Aorta (tissue), 5 donors: Measurements from ENCODE around the gene TMEM141. TPM values are rescaled to one million over a fixed set of nuclear protein-coding genes. Genes with fewer than 3 reads are reported as not detected.
A peak's percentile ranks its signal among the peaks of the same experiment; 100 is the strongest.
"Not testable (repeated sequence)": the region's sequence is repeated elsewhere in the genome, so short reads cannot be mapped to it uniquely, and the experiment has no call there.

Source experiments
- ATAC-seq: fragments of 200-7000 bp; cut with Tn5 transposase; one replicate; pipeline ENCODE4 v1.9.1; 2022; ENCODE audit warnings: moderate library complexity; ENCODE audit not compliant: low FRiP score
- DNase-seq, 2 donors: peaks; one replicate each; pipeline ENCODE4 v3.0.0-alpha.2; 2020
- H3K27ac ChIP-seq, 2 donors: one replicate each; pipeline ENCODE4 v1.5.1; 2013; ENCODE audit warnings: low read length in 2 of 2, mild to moderate bottlenecking in 2 of 2, moderate library complexity in 2 of 2, control low read depth in 1 of 2, inconsistent platforms in 1 of 2, low read depth in 1 of 2
- H3K27me3 ChIP-seq, 2 donors: one replicate each; pipeline ENCODE4 v1.6.1; 2013; ENCODE audit warnings: control low read depth in 1 of 2, low read length in 1 of 2, mild to moderate bottlenecking in 1 of 2, moderate library complexity in 1 of 2; ENCODE audit not compliant: insufficient read depth in 2 of 2, control insufficient read depth in 1 of 2
- H3K36me3 ChIP-seq, 2 donors: one replicate each; pipeline ENCODE4 v1.6.1; 2013; ENCODE audit warnings: control low read depth in 1 of 2, low read length in 1 of 2, mild to moderate bottlenecking in 1 of 2; ENCODE audit not compliant: insufficient read depth in 2 of 2, control insufficient read depth in 1 of 2
- H3K4me1 ChIP-seq, 2 donors: one replicate each; pipeline ENCODE4 v1.6.1; 2013; ENCODE audit warnings: low read length in 2 of 2, control low read depth in 1 of 2, mild to moderate bottlenecking in 1 of 2, moderate library complexity in 1 of 2; ENCODE audit not compliant: insufficient read depth in 2 of 2, control insufficient read depth in 1 of 2
- H3K4me3 ChIP-seq, 2 donors: one replicate each; pipeline ENCODE4 v1.5.1; 2013; ENCODE audit warnings: low read length in 2 of 2, control low read depth in 1 of 2, mild to moderate bottlenecking in 1 of 2
- H3K9me3 ChIP-seq: one replicate; pipeline ENCODE4 v1.6.1; 2013; ENCODE audit warnings: mild to moderate bottlenecking, low read length; ENCODE audit not compliant: control insufficient read depth
- WGBS, 2 donors: extraction: QIAGEN DNeasy Blood & Tissue Kit; methylation state at CpG; one replicate each; pipeline ENCODE4 v1.1.7; 2013; 5-methylcytosine and 5-hydroxymethylcytosine counted together
- intact Hi-C, 2 donors: fragments of 100-400 bp; cut with DNase I; formaldehyde crosslinking; loops; one replicate each; pipeline versions ENCODE4 v1.14.2 to v1.15.0; 2022
- polyA plus RNA-seq, 2 donors: library from polyadenylated mRNA; stranded (reverse); fragments of 200-250 nt; gene quantifications; one replicate each; pipeline ENCODE4 v1.2.3, GENCODE V29; 2013
- total RNA-seq, 2 donors: library from RNA; stranded (reverse); fragmentation: NEBNext Ultra II Directional; extraction: Animal tissue kit (Norgen Biotek cat#: 25700); gene quantifications; one replicate each; pipeline ENCODE4 v1.2.1, GENCODE V29; 2021
- donor health status: healthy with polysubstance abuse.
- donor health status: Bipolar disorder and iron deficiency.
- donor health status: DM: no; HTN: no; CAD: no.
- donor health status: DM: no; HTN: no; CAD: no.
- donor health status: DM: yes; HTN: yes; CAD: no.

TMEM141 gene
- total and polyA plus RNA-seq, 4 donors, result 26.6 to 95.8 (median 42.0) TPM

DNA sequence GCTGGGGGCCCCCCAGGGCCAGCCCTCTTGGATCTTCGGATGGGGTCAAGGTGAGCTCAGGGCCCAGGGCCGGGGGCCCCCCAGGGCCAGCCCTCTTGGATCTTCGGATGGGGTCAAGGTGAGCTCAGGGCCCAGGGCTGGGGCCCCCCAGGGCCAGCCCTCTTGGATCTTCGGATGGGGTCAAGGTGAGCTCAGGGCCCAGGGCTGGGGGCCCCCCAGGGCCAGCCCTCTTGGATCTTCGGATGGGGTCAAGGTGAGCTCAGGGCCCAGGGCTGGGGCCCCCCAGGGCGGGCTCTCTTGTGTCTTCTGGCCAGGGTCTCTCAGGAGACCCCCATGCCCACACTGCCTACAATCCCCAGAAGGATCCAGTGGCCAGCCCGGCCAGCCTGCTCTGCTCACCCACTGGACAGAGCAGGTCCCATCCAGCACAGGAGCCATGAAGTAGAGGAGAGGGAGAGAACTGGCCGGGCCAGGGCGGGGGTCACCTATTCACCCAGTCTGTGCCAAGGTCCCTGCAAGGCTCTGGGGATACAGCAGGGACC, 11.9 kb downstream of the TMEM141 start:
- ATAC-seq, intact Hi-C loops: not testable (repeated sequence)

DNA sequence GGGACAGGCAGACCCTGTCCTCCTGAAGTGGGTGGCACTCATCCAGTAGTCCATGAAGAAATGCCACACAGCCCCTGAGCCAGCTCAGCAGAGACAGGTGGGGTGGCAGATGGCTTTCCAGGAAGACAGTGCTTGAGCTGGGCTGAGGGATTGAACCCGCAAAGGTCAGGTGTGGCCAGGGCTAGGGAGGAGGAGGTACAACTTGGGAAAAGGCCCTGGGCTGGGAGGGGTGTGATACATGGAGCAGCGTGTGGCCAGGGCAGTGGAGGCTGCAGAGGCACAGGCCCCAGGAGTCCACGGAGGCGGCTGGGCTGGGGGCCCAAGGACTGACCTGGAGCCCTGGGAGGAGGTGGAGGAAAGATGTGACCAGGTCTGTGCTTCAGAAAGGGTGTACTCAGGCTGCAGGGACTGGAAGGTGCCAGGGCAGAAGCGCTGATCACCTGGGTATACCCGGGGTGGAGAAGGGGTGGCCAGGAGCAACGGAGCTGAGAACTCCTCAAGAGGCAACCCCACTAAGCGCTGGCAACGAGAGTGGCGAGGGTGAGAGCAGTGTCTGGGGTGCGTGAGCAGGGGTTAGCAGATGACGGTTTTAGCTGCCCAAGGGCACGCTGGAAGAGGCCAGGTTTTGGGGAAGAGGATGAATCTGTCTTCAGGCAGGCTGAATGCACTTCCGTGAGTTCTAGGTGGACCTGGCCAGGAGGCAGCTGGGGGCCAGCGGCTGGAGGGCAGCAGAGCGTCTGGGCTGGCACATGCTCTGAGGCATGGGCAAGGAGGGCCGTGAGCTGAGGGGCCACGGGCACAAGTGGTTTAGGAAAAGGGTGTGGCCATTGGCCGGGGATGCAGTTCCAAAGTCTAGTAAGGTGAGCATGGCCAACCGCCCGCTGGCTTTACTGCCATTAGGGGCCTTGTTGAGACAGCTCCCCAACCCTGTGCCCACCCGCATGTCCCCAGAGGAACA, 12.7 kb downstream of the TMEM141 start:
- DNase-seq, result peak in 1 of 2 donors; percentile 75
- intact Hi-C loops, result no loop called here
- WGBS, 2 donors, result 95 to 96% methylated on average over 22 of the region's 22 CpGs
- Histone ChIP-seq H3K4me1 (no peaks in the 10 kb centered on the region), H3K27ac (no peak overlapping the region), H3K36me3 (no peaks in the 10 kb centered on the region), H3K9me3 (no peaks in the 10 kb centered on the region), H3K27me3 (peaks cover 0 to 2% of the 10 kb centered on the region in 2 donors), H3K4me3 (no peak overlapping the region)
- ATAC-seq, result no peak

More for the DNA sequence above, 11.9 kb downstream of the TMEM141 start:
- H3K27me3 ChIP-seq, H3K27ac ChIP-seq, H3K9me3 ChIP-seq, H3K4me3 ChIP-seq, H3K4me1 ChIP-seq, H3K36me3 ChIP-seq: not testable (repeated sequence)
- WGBS, 2 donors, result 94 to 95% methylated on average over 7 to 8 of the region's 9 CpGs
- DNase-seq, result peak in 1 of 2 donors; percentile 54

DNA sequence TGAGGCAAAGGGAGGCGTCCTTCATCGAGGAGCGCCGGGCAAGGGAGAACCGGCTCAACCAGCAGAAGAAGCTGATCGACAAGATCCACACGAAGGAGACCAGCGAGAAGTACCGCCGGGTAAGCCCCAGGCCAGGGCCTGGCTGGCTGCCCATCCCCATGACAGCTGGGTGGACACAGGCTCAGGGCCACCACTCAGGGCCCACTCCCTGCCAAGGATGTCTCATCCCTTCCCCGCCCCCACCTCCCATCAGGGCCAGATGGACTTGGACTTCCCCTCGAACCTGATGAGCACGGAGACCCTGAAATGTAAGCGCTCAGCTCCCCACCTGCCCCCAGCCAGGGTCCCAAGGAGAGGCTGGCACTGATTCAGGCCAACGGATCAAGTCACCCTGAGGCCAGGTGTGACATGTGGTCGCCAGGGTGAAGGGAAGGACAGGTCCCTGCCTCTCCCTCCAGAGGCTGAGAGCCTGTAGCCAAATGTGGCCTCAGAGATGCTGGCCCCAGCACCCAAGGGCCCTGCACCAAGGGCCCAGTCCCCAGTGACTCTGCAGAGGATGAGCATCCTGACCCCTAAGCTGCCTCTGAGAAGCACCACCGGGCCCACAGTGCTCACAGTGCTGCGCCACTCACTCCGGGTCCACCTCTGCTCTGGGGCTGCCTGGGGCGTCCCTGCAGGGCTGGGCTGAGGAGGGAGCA, 13.5 kb downstream of the TMEM141 start:
- Histone ChIP-seq H3K36me3 (no peaks in the 10 kb centered on the region), H3K27me3 (peaks cover 0 to 2% of the 10 kb centered on the region in 2 donors), H3K4me3 (no peak overlapping the region), H3K9me3 (no peaks in the 10 kb centered on the region), H3K4me1 (no peaks in the 10 kb centered on the region), H3K27ac (no peak overlapping the region)
- 94 to 95% methylated on average over 20 of the region's 20 CpGs for WGBS, 2 donors
- intact Hi-C loops, result loop anchor here in 1 of 2 donors (5.0 kb wide), 1 partner anchor 38 kb away; the partner anchor contains the start of gene AJM1
- ATAC-seq, result no peak
- peak in 1 of 2 donors; percentile 65 for DNase-seq

DNA sequence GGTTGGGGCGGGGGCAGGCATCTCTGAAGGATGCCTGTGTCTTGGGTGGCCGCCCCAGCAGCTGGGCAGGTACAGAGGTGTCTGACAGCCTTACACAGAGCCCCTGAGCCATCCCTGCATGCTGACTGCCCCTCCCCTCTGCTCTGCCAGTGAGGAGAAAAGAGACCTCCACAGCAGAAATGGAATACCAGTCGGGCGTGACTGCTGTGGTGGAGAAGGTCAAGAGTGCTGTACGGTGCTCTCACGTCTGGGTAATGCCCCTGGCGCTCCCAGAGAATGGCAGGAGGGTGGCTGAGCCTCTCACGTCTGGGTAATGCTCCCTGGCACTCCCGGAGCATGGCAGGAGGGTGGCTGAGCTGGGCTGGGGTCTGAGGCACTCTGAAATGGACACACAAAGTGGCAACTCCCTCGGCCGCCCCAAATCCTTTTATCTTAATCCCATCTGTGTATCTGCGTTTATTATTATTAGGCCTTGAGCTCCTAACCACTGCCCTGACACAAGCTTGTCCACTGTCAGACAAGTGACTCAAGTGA, 14.1 kb downstream of the TMEM141 start:
- ATAC-seq, result no peak
- Histone ChIP-seq H3K27ac (no peak overlapping the region), H3K36me3 (no peaks in the 10 kb centered on the region), H3K27me3 (no peaks in the 10 kb centered on the region), H3K4me1 (no peaks in the 10 kb centered on the region), H3K4me3 (no peak overlapping the region), H3K9me3 (no peaks in the 10 kb centered on the region)
- intact Hi-C loops, result loop anchor here in 1 of 2 donors (5.0 kb wide), 1 partner anchor 37 kb away; the partner anchor contains the start of gene AJM1
- 91 to 93% methylated on average over 12 of the region's 12 CpGs for WGBS, 2 donors
- peak in 1 of 2 donors; percentile 70 for DNase-seq

DNA sequence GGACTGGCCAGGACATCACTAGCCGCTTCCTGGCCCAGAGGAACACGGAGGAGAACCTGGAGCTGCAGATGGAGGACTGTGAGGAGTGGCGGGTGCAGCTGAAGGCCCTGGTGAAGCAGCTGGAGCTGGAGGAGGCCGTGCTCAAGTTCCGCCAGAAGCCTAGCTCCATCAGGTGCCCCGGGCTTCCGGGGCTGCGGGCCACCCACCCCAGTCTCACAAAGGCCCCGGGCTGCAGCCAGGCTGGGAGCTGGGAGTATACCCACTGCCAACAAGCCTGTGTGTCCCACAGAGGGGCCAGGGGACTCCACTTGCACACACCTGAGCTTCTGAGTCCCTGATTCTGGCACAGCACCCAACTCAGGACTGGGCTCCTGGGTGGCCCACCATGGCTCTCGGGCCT, 14.9 kb downstream of the TMEM141 start:
- Histone ChIP-seq H3K4me1 (no peaks in the 10 kb centered on the region), H3K27ac (no peak overlapping the region), H3K9me3 (no peaks in the 10 kb centered on the region), H3K4me3 (no peak overlapping the region), H3K36me3 (no peaks in the 10 kb centered on the region), H3K27me3 (no peaks in the 10 kb centered on the region)
- WGBS, 2 donors, result 93 to 95% methylated on average over 8 to 10 of the region's 10 CpGs
- intact Hi-C loops, result loop anchor here in 1 of 2 donors (5.0 kb wide), 1 partner anchor 36 kb away; the partner anchor contains the start of gene AJM1
- peak; percentile 42 to 68 for DNase-seq
- no peak for ATAC-seq

DNA sequence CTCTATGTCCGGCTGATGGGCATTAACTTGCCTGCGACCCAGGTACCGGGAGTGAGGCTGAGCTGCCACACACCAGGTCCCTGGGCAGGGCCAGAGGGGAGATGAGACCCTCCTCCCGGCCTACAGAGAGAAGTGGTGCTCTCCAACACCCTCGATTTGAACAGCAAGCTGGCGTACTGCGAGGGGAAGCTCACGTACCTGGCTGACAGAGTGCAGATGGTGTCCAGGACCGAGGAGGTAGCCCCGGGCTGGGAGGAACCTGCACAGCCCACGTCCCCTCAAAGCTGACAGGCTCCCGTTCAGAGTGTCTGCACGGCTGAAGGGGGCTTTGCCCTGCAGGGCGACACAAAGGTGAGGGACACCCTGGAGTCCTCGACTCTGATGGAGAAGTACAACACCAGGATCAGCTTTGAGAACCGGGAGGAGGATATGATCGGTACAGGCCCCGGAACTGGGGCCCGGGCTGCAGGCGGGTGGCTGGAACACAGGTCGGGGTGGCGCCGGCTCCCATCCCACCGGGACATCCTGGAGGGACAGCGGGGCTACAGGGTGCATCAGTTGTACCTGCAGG, 15.6 kb downstream of the TMEM141 start:
- 79 to 80% methylated on average over 25 of the region's 25 CpGs for WGBS, 2 donors
- Histone ChIP-seq H3K27me3 (no peaks in the 10 kb centered on the region), H3K4me1 (no peaks in the 10 kb centered on the region), H3K4me3 (peak overlapping the region in 1 of 2 donors; percentile 92), H3K36me3 (no peaks in the 10 kb centered on the region), H3K9me3 (no peaks in the 10 kb centered on the region), H3K27ac (no peak overlapping the region)
- intact Hi-C loops, result loop anchor here in 1 of 2 donors (5.0 kb wide), 1 partner anchor 36 kb away; the partner anchor contains the start of gene AJM1
- ATAC-seq, result peak; percentile 6
- DNase-seq, result peak in 1 of 2 donors; percentile 41

DNA sequence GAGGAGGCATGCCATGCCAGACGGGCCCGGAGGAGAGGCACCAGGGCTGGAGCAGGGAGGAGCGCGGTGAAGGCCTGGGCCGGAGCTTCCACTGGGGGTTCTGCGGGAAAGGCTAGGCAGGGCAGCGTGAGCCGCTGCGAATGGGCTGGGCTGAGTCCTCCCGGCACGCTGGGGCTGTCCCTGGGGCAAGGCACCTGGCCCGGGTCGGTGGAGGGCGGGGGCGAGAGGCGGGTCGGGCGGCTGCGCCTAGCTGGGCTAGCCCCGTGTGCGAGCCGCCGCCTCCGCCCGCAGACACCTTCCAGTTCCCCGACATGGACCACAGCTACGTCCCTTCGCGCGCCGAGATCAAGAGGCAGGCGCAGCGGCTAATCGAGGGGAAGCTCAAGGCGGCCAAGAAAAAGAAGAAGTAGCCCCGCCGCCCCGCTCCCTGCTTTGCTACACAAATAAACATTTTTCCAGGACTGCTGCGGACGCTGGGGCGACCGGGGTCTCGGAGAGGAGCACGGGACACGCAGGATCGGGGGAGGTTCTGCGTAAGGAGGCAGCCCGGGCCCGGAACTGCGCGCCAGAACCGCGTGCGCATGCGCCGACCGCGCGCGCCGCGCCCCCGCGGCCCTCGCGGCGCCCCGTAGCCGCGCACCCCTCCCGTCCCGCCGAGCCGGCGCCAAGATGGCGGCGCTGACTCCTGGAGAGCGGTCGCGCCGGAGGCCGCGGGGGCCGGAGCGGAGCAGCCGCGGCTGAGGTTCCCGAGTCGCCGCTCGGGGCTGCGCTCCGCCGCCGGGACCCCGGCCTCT, 16.3 kb downstream of the TMEM141 start, which contains the start of gene RABL6:
TSS of gene RABL6 (plus strand) at position 668 of the 794 bp plus-strand sequence. CDS start 249 bp downstream, outside the sequence.
- H3K4me1 ChIP-seq, result no peaks in the 10 kb centered on the region
- no peaks in the 10 kb centered on the region for H3K9me3 ChIP-seq
- DNase-seq (peak; percentile 86 to 93), ATAC-seq (peak; percentile 90)
- H3K4me3 ChIP-seq, result peak within 1 kb of the TSS; percentile 91 to 92
- H3K27me3 ChIP-seq, result no peaks in the 10 kb centered on the region
- 0 to 1% methylated on average over 93 to 96 of the region's 96 CpGs for WGBS, 2 donors
- H3K27ac ChIP-seq, result peak within 1 kb of the TSS in 1 of 2 donors; percentile 39
- intact Hi-C loops, result loop anchor here in 1 of 2 donors (5.0 kb wide), 1 partner anchor 35 kb away; the partner anchor contains the start of gene AJM1
- H3K36me3 ChIP-seq, result no peaks in the 10 kb centered on the region
